OCI-LY3 (cell line): ENCODE data around the gene SLC8A1.

Experiments used
- H2AFZ ChIP-seq: fragments of 200-600, 300-600 bp; shearing (Covaris generic); 2 replicates; pipeline ENCODE4 v1.6.0; 2014; ENCODE audit warnings: antibody characterized with exemption, low read depth, low read length
- H3K27ac ChIP-seq: fragments of 200-600, 300-600 bp; sonication (generic); 2 replicates; pipeline ENCODE4 v1.5.1; 2014; ENCODE audit warnings: mild to moderate bottlenecking, low read length, moderate library complexity, mixed read lengths
- H3K27me3 ChIP-seq: fragments of 200-600, 300-600 bp; sonication (generic); 2 replicates; pipeline ENCODE4 v1.6.1; 2014; ENCODE audit warnings: low read depth, low read length, mixed read lengths
- H3K36me3 ChIP-seq: fragments of 200-600, 300-600 bp; sonication (generic); replicated peaks from 2 replicates; pipeline ENCODE3; 2014; ENCODE audit warnings: low read depth, low read length, mixed read lengths
- H3K4me1 ChIP-seq: fragments of 300-600, 200-600 bp; sonication (generic); 2 replicates; pipeline ENCODE4 v1.6.1; 2014; ENCODE audit warnings: low read length, mixed read lengths
- H3K4me2 ChIP-seq: fragments of 200-600, 300-600 bp; sonication (generic); 2 replicates; pipeline ENCODE4 v1.6.1; 2014; ENCODE audit warnings: low read length, mixed read lengths
- H3K4me3 ChIP-seq: fragments of 300-600, 200-600 bp; sonication (generic); 2 replicates; pipeline ENCODE4 v1.5.1; 2014; ENCODE audit warnings: antibody characterized with exemption, mild to moderate bottlenecking, low read length, moderate library complexity
- H3K79me2 ChIP-seq: fragments of 300-600, 200-600 bp; shearing (Covaris generic); 2 replicates; pipeline ENCODE4 v1.6.1; 2014; ENCODE audit warnings: mild to moderate bottlenecking, low read length, mixed read lengths
- H3K9ac ChIP-seq: fragments of 300-600, 200-600 bp; shearing (Covaris generic); 2 replicates; pipeline ENCODE4 v1.6.0; 2014; ENCODE audit warnings: mild to moderate bottlenecking, low read length, moderate library complexity
- H3K9me3 ChIP-seq: fragments of 200-600, 300-600 bp; shearing (Covaris generic); 2 replicates; pipeline ENCODE4 v1.6.1; 2014; ENCODE audit warnings: low read length, mixed read lengths; ENCODE audit not compliant: insufficient read depth
- H4K20me1 ChIP-seq: fragments of 200-600, 300-600 bp; sonication (generic); 2 replicates; pipeline ENCODE4 v1.6.1; 2016; ENCODE audit warnings: low read length, mixed read lengths; ENCODE audit not compliant: insufficient read depth
- EZH2phosphoT487 ChIP-seq: fragments of 200-600 bp; shearing (Covaris generic); IDR thresholded peaks from 2 replicates; pipeline ENCODE4 v1.6.1; 2018; ENCODE audit warnings: antibody characterized with exemption, mixed run types, low read depth
- TF ChIP-seq, protein P1 (sequence below): fragments of 200-600, 300-600 bp; sonication (generic); IDR thresholded peaks from 2 replicates; pipeline ENCODE4 v1.5.1; 2014; ENCODE audit warnings: antibody characterized with exemption, low read length, low read depth

Gene SLC8A1

DNA sequence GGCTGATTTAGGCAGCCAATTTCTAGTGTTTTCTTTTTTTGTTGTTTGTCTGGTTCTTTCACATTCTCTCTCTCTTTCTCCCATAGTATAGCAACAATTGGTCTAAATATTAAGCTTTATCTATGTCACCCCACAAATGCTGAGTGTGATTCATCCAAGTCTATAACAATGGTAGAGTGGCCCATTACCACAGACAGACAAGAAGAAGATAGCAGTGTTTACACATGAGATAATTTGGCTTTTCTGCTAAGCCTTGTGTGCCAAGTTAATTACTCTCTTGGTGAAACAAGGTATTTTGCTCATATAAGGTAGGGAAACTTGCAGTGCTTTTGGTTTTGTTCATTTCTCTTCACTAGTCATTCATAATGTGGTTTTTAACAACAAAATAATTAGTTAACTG, 166.5 kb downstream of the SLC8A1 start:
- H3K27me3 ChIP-seq = no peaks in the 10 kb centered on the region
- no peaks in the 10 kb centered on the region for H3K9me3 ChIP-seq
- H3K27ac ChIP-seq = no peak overlapping the region
- no peak overlapping the region for H3K9ac ChIP-seq
- H3K4me3 ChIP-seq = no peak overlapping the region
- no peak for TF ChIP-seq EZH2phosphoT487
- TF ChIP-seq, protein P1, sequence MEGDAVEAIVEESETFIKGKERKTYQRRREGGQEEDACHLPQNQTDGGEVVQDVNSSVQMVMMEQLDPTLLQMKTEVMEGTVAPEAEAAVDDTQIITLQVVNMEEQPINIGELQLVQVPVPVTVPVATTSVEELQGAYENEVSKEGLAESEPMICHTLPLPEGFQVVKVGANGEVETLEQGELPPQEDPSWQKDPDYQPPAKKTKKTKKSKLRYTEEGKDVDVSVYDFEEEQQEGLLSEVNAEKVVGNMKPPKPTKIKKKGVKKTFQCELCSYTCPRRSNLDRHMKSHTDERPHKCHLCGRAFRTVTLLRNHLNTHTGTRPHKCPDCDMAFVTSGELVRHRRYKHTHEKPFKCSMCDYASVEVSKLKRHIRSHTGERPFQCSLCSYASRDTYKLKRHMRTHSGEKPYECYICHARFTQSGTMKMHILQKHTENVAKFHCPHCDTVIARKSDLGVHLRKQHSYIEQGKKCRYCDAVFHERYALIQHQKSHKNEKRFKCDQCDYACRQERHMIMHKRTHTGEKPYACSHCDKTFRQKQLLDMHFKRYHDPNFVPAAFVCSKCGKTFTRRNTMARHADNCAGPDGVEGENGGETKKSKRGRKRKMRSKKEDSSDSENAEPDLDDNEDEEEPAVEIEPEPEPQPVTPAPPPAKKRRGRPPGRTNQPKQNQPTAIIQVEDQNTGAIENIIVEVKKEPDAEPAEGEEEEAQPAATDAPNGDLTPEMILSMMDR = no peak
- no peak overlapping the region for H3K4me2 ChIP-seq
- H3K79me2 ChIP-seq = no peaks in the 10 kb centered on the region
- peaks cover 15% of the 10 kb centered on the region for H3K4me1 ChIP-seq
- H3K36me3 ChIP-seq = no peaks in the 10 kb centered on the region
- no peak overlapping the region for H2AFZ ChIP-seq
- no peaks in the 10 kb centered on the region for H4K20me1 ChIP-seq

DNA sequence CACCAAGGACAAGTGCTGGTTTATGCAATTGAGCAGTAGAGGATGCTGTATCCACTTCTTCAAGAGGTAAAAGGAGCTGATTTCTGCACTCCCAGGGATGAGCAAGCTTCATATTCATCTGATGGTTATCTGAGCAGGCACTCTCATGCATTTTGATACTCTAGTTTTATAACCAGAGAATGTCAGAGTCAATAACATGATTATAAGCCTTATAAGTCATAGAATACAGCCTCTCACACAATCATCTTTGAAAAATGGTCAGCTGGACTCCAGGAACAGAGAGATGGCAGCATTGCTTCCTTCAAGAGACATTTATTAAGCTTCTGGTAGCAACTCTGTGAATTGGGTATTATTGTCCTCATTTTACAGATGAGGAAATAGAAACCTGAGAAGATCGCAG, 167.1 kb downstream of the SLC8A1 start:
- no peaks in the 10 kb centered on the region for H3K27me3 ChIP-seq
- H3K4me1 ChIP-seq = peaks cover 15% of the 10 kb centered on the region
- no peak overlapping the region for H2AFZ ChIP-seq
- no peaks in the 10 kb centered on the region for H3K9me3 ChIP-seq
- H3K79me2 ChIP-seq = no peaks in the 10 kb centered on the region
- H3K36me3 ChIP-seq = no peaks in the 10 kb centered on the region
- no peak overlapping the region for H3K4me3 ChIP-seq
- no peak overlapping the region for H3K4me2 ChIP-seq
- H3K27ac ChIP-seq = no peak overlapping the region
- H4K20me1 ChIP-seq = no peaks in the 10 kb centered on the region
- H3K9ac ChIP-seq = no peak overlapping the region
- TF ChIP-seq EZH2phosphoT487 = no peak
- TF ChIP-seq, protein P1 = no peak

DNA sequence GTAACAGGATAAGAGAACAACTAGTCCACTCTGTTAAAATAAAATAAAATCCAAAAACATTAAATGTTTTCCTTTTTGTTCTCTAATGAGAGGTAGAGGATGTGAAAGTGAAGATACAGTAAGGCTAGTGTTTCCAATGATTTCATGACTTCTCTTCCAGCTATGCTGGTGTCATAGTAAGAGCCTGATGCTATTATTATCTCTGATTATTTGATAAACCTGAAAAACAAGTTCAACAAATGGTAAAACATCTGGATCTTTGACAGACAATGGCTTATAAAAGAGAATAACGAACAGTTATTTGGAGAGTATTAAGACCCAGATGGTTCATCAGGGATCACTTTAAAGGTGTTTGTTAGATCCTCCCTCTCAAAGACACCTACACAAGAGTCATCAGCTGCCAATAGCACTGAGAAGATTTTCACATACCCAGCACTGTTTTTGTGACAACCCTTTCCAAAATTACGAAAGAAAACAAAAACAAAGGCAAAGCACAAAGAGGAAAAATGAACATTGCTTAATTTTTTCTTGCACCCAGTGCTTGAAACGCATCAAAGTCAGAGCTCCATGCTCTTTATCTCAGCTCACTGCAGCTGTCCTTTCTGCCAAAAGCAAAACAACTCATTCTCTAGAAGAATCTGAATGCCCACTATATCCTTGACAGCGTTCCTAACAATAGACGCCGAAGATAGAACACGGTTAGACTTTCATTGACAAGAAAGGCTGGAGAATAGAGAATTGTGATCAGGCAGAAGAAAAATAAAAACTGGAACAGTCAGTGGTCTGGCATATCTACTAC, 168.6 kb downstream of the SLC8A1 start:
- peak overlapping the region; percentile 63 for H3K4me2 ChIP-seq
- no peaks in the 10 kb centered on the region for H4K20me1 ChIP-seq
- no peak overlapping the region for H3K9ac ChIP-seq
- H3K9me3 ChIP-seq = no peaks in the 10 kb centered on the region
- no peak overlapping the region for H2AFZ ChIP-seq
- TF ChIP-seq, protein P1 = no peak
- TF ChIP-seq EZH2phosphoT487 = no peak
- no peaks in the 10 kb centered on the region for H3K36me3 ChIP-seq
- peak overlapping the region; percentile 69; the same call in 1 of the 2 replicates for H3K4me3 ChIP-seq
- no peaks in the 10 kb centered on the region for H3K79me2 ChIP-seq
- no peak overlapping the region for H3K27ac ChIP-seq
- no peaks in the 10 kb centered on the region for H3K27me3 ChIP-seq
- peaks cover 15% of the 10 kb centered on the region for H3K4me1 ChIP-seq

DNA sequence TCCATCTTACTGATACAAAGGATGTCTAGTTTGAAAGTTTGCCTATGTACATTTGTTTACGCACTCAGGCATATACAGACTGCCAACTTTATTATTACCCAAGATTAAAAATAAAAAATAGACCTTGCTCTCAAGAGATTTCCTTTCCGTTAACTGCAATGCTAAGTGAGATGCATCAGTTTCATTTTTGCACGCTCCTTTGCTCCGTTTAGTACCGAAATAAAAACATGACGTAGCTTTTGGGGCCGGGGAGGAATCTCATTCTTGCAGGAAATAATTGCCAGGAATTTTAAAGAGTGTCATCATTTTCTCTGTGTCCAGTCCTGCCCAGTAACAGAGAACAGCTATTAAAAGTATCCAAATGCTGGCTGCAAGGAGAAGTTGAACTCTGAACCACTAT, 169.5 kb downstream of the SLC8A1 start:
- no peak for TF ChIP-seq EZH2phosphoT487
- no peak overlapping the region for H3K27ac ChIP-seq
- no peak overlapping the region; the same call in 1 of the 2 replicates for H2AFZ ChIP-seq
- H3K36me3 ChIP-seq = no peaks in the 10 kb centered on the region
- peaks cover 15% of the 10 kb centered on the region for H3K4me1 ChIP-seq
- H4K20me1 ChIP-seq = no peaks in the 10 kb centered on the region
- no peaks in the 10 kb centered on the region for H3K9me3 ChIP-seq
- no peak overlapping the region for H3K9ac ChIP-seq
- H3K4me3 ChIP-seq = peak overlapping the region; percentile 69
- no peaks in the 10 kb centered on the region for H3K27me3 ChIP-seq
- no peaks in the 10 kb centered on the region for H3K79me2 ChIP-seq
- peak overlapping the region; percentile 63 for H3K4me2 ChIP-seq
